ENCODE results near the gene C2orf72. TPM values are rescaled to one million over a fixed set of nuclear protein-coding genes. Genes with fewer than 3 reads are reported as not detected.

The C2orf72 gene
- total and polyA plus RNA-seq, 2 donors (not counting 3 experiments of a cell fraction or from before 2014, with no cell fraction given): 0.01 to 0.11 TPM

DNA sequence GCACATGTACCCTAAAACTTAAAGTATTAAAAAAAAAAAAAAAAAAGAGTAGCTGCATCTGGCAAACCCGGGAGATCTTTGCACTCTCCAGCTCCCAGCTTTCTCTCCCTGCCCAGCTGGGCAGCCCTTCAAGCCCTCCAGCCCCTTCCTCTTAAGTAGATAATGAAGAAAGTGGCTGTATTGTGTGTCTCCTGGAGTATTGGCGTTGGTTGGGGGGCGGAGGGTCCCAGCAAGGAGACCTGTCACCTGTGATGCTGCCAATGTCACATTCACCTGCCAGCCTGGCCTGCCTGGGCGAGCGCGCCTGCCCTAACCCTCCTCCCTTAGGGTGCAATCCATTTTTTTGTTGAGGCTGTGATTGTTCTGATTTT lies 2.0 kb downstream of the C2orf72 start:
- H3K36me3 ChIP-seq (ENCODE audit: control insufficient read depth in 2 of 2, extremely low read depth in 1 of 2, insufficient read depth in 2 of 2, low read length in 2 of 2): no peaks in the 10 kb centered on the region
- peaks cover 37 to 52% of the 10 kb centered on the region in 2 experiments for H3K27me3 ChIP-seq (ENCODE audit: control insufficient read depth in 2 of 2, insufficient read depth in 2 of 2, low read length in 2 of 2)
- H3K9me1 ChIP-seq (replicated peaks; ENCODE audit: control insufficient read depth, extremely low read depth, insufficient read depth, low read length): no peaks in the 10 kb centered on the region
- H4K20me1 ChIP-seq (replicated peaks; ENCODE audit: control insufficient read depth, extremely low read depth, insufficient read depth, low read length): no peaks in the 10 kb centered on the region
- no peak overlapping the region for H2AFZ ChIP-seq (ENCODE audit: low read depth, low read length)
- CTCF ChIA-PET: no interaction called here
- TF ChIP-seq GATA2 (IDR thresholded peaks at IDR 0.05; ENCODE audit: insufficient read depth, insufficient read length, low read depth, low read length): no peak
- no peak for TF ChIP-seq POLR2A (IDR thresholded peaks at IDR 0.05; ENCODE audit: low read depth, low read length)
- TF ChIP-seq, protein P1, sequence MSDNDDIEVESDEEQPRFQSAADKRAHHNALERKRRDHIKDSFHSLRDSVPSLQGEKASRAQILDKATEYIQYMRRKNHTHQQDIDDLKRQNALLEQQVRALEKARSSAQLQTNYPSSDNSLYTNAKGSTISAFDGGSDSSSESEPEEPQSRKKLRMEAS (IDR thresholded peaks at IDR 0.05; ENCODE audit: insufficient read depth, insufficient read length): no peak
- TF ChIP-seq FOS (IDR thresholded peaks at IDR 0.05; ENCODE audit: borderline replicate concordance, insufficient read depth, low read length): no peak
- TF ChIP-seq EZH2 (IDR thresholded peaks at IDR 0.05; ENCODE audit: borderline replicate concordance, low read depth, low read length, severe bottlenecking): no peak
- TF ChIP-seq MYC (IDR thresholded peaks at IDR 0.05; ENCODE audit: low read depth, low read length): no peak
- TF ChIP-seq, protein P2, sequence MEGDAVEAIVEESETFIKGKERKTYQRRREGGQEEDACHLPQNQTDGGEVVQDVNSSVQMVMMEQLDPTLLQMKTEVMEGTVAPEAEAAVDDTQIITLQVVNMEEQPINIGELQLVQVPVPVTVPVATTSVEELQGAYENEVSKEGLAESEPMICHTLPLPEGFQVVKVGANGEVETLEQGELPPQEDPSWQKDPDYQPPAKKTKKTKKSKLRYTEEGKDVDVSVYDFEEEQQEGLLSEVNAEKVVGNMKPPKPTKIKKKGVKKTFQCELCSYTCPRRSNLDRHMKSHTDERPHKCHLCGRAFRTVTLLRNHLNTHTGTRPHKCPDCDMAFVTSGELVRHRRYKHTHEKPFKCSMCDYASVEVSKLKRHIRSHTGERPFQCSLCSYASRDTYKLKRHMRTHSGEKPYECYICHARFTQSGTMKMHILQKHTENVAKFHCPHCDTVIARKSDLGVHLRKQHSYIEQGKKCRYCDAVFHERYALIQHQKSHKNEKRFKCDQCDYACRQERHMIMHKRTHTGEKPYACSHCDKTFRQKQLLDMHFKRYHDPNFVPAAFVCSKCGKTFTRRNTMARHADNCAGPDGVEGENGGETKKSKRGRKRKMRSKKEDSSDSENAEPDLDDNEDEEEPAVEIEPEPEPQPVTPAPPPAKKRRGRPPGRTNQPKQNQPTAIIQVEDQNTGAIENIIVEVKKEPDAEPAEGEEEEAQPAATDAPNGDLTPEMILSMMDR (IDR thresholded peaks at IDR 0.05; ENCODE audit: extremely low read depth in 1 of 2, insufficient read depth in 1 of 2, low read depth in 1 of 2, low read length in 2 of 2): no peak
- no peak for TF ChIP-seq JUN (IDR thresholded peaks at IDR 0.05; ENCODE audit: borderline replicate concordance, insufficient read depth, insufficient read length, low read depth)
- no peak for TF ChIP-seq POLR2AphosphoS5 (IDR thresholded peaks at IDR 0.05; ENCODE audit: insufficient read depth, low read depth, low read length)
- H3K9me3 ChIP-seq (replicated peaks; ENCODE audit: control insufficient read depth, insufficient read depth, low read length): no peaks in the 10 kb centered on the region
- DNase-seq (ENCODE audit: low read depth, low spot score) (no peak), FAIRE-seq (no peak)
- no peaks in the 10 kb centered on the region for H3K4me1 ChIP-seq (ENCODE audit: control insufficient read depth, extremely low read depth, insufficient read depth, low read length)
- no peak overlapping the region for H3K9ac ChIP-seq (replicated peaks; ENCODE audit: extremely low read depth, insufficient read depth, low read length)
- no peaks in the 10 kb centered on the region for H3K79me2 ChIP-seq (ENCODE audit: control insufficient read depth, insufficient read depth, low read length)
- no TSS peak for BruUV-seq (replicated peaks)
- dilution Hi-C loops (cut with MboI; ENCODE audit: extremely low pct_ligation_motif_present, low sequenced_read_pairs) (no loop called here), intact Hi-C loops (cut with micrococcal nuclease) (no loop called here)
- H3K4me2 ChIP-seq (ENCODE audit: insufficient read depth, low read length): no peak overlapping the region
- POLR2A ChIA-PET: interaction anchor here (0.5 kb wide), 1 partner anchor 1085 kb away, joined by 7 read pairs; no protein-coding TSS in a partner anchor
- no peak overlapping the region for H3K4me3 ChIP-seq (replicated peaks in 1 of 3; ENCODE audit: insufficient read depth in 1 of 3, low read depth in 1 of 3, low read length in 3 of 3)
- no peak overlapping the region for H3K27ac ChIP-seq (ENCODE audit: insufficient read depth, low read depth, low read length)

Measured in endothelial cell of umbilical vein (primary cell).